Measurements from ENCODE around the gene CSF3. TPM values are rescaled to one million over a fixed set of nuclear protein-coding genes. Genes with fewer than 3 reads are reported as not detected.
"Not testable (repeated sequence)": the region's sequence is repeated elsewhere in the genome, so short reads cannot be mapped to it uniquely, and the experiment has no call there.

The CSF3 gene
- polyA plus RNA-seq, 4 donors: not detected

DNA sequence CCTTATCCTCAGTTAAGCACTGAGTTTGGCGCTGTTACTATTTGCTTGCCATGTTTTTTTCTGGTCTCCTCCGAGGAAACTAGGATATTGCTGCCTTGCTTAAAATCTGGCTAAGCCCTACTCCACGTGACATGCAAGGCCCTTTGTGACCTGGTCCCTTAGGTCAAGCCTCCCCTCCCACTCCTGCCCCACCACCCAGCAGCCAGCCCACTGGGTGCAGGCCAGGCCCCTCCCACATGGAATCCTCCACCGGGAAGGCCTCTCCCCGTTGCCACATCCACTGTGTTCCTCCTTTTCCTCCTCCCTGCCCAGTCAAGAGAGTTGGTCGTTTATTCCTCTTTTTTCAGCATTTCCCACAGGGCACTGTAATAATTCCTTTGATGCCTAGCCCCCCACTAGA is 18.4 kb upstream of the CSF3 start:
- DNase-seq (ENCODE audit: low read depth in 4 of 4, low spot score in 2 of 4): no peak

DNA sequence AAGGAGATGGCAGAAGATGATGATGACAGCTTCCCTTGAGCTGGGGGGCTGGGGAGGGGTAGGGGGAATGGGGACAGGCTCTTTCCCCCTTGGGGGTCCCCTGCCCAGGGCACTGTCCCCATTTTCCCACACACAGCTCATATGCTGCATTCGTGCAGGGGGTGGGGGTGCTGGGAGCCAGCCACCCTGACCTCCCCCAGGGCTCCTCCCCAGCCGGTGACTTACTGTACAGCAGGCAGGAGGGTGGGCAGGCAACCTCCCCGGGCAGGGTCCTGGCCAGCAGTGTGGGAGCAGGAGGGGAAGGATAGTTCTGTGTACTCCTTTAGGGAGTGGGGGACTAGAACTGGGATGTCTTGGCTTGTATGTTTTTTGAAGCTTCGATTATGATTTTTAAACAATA is 17.7 kb upstream of the CSF3 start:
- DNase-seq (ENCODE audit: low read depth in 4 of 4, low spot score in 2 of 4): no peak

DNA sequence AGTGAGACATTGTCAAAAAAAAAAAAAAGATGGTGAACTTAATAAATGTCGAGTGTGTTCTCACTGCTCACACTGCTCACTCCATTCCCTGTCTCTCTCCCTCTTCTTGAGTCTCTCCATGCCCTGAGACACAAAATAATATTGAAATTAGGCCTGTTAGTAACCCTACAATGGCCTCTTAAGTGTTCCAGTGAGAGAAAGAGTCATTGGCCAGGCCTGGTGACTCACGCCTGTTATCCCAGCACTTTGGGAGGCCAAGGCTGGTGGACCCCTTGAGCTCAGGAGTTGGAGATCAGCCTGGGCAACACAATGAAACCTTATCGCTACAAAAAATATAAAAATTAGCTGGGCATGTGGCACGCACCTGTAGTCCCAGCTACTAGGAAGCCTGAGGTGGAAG is 16.2 kb upstream of the CSF3 start:
- no peak for DNase-seq (ENCODE audit: low read depth in 4 of 4, low spot score in 2 of 4)

DNA sequence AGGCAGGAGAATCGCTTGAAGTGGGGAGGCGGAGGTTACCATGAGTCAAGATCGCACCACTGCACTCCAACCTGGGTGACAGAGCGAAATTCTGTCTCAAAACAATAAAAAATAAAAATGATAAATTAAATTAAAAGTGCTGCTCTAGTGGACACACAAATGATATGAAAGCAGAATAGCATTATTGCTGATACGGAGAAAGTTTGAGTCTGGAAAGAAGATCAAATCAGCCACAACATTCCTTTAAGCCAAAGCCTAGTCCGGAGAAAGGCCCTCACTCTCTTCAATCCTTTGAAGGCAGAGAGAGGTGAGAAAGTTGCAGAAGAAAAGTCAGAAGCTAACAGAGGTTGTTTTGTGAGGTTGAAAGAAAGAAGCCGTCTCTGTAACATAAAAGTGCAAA is 15.1 kb upstream of the CSF3 start:
- no peak for DNase-seq (ENCODE audit: low read depth in 4 of 4, low spot score in 2 of 4)

DNA sequence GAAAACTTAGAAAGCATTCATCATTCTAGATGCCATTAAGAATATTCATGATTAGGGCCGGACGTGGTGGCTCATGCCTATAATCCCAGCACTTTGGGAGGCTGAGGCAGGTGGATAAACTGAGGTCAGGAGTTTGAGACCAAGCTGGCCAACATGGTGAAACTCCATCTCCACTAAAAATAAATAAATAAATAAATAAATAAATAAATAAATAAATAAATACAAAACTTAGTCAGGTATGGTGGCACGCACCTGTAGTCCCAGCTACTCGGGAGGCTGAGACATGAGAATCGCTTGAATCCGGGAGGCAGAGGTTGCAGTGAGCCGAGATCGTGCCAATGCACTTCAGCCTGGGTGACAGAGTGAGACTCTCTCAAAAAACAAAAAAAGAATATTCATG is 13.9 kb upstream of the CSF3 start:
- DNase-seq (ENCODE audit: low read depth in 4 of 4, low spot score in 2 of 4): not testable (repeated sequence)

DNA sequence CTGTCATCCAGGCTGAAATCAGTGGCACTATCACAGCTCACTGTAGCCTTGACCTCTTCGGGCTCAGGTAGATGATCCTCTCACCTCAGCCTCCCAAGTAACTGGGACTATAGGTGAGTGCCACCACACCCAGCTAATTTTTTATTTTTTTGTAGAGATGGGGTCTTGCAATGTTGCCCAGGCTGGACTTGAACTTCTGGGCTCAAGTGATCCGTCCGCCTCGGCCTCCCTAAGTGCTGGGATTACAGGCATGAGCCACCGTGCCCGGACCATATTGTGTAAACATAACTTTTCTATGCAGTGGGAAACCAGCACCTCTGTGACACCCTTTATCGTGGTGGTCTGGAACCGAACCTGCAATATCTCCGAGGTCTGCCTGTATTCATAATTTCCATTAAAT is 11.2 kb upstream of the CSF3 start:
- DNase-seq (ENCODE audit: low read depth in 4 of 4, low spot score in 2 of 4): no peak

DNA sequence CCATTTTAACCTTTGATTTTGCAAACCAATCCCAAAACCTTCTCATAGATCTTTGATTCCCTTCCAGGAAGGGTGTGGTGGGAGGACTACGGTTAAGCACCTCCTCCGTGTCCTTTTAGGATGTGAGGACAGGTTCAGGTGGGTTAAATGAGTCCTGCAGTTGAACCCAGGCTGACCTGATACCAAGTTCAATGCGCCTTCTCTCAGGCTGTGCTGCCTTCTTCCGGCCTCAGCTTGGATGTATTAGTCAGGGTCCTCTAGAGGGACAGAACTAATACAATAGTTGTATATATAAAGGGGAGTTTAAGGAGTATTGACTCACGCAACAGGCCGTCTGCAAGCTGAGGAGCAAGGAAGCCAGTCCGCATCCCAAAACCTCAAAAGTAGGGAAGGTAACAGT is 10.5 kb upstream of the CSF3 start:
- no peak for DNase-seq (ENCODE audit: low read depth in 4 of 4, low spot score in 2 of 4)

DNA sequence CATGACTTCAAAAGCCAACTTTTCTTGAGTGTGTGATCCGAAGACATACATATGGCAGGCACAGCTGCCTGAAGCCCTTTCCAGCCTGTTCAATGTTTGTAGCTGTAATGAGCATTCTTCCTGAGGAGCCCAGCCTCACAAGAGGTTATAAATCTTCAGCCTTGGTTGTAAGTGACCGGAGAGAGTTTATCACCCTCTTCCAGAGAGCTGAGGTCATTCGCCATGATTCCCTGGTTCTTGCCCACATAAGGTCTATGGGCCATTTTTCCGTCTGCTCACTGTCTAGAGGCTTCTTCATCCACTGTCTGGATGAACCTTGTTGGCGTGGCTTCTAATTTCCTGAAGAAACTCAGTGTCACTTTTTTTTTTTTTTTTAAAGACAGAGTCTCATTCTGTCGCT is 9.7 kb upstream of the CSF3 start:
- no peak for DNase-seq (ENCODE audit: low read depth in 4 of 4, low spot score in 2 of 4)

DNA sequence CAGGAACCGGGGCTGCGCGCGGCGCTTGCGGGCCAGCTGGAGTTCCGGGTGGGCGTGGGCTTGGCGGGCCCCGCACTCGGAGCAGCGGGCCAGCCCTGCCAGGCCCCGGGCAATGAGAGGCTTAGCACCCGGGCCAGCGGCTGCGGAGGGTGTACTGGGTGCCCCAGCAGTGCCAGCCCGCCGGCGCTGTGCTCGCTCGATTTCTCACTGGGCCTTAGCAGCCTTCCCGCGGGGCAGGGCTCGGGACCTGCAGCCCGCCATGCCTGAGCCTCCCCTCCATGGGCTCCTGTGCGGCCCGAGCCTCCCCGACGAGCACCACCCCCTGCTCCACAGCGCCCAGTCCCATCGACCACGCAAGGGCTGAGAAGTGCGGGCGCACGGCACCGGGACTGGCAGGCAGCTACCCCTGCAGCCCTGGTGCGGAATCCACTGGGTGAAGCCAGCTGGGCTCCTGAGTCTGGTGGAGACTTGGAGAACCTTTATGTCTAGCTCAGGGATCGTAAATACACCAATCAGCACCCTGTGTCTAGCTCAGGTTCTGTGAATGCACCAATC is 4.2 kb upstream of the CSF3 start:
- not testable (repeated sequence) for DNase-seq (ENCODE audit: low read depth in 4 of 4, low spot score in 2 of 4)

DNA sequence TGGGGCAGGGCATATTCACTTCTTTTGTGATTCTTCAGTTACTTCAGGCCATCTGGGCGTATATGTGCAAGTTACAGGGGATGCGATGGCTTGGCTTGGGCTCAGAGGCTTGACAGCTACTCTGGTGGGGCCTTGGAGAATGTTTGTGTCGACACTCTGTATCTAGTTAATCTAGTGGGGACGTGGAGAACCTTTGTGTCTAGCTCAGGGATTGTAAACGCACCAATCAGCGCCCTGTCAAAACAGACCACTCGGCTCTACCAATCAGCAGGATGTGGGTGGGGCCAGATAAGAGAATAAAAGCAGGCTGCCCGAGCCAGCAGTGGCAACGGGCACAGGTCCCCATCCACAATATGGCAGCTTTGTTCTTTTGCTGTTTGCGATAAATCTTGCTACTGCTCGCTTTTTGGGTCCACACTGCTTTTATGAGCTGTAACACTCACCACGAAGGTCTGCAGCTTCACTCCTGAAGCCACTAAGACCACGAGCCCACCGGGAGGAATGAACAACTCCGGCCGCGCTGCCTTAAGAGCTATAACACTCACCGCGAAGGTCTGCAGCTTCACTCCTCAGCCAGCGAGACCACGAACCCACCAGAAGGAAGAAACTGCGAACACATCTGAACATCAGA is 3.1 kb upstream of the CSF3 start:
- DNase-seq (ENCODE audit: low read depth in 4 of 4, low spot score in 2 of 4): not testable (repeated sequence)

DNA sequence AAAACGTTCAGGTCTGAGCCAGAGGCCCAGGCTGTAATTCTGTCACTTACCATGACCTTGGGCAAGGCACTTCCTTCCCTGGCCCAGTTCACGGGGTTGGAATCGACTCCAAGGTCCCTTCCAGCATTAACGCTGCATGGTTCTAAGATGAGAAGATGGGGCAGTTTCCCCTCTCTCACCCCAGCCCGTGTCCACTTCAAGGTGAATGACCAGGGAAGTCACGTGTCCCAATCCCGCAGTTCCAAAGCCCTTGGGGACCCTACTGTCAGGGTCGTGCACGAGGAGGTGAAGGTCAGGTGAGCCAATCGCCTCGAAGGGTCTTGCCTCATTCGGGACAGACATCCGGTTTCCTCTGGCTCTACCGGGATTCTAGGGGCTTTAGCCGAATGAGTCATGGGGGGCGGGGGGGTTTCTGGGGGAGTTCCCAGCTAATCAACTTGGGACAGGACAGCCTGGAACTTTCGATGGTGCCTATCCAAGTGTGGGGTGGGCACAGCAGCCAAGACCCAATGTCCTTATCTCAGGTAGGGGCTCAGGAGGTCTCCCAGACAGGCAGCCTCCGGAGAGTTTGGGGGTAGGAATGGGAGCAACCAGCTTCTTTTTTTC is 762 bp upstream of the CSF3 start:
- DNase-seq (ENCODE audit: low read depth in 4 of 4, low spot score in 2 of 4): no peak

DNA sequence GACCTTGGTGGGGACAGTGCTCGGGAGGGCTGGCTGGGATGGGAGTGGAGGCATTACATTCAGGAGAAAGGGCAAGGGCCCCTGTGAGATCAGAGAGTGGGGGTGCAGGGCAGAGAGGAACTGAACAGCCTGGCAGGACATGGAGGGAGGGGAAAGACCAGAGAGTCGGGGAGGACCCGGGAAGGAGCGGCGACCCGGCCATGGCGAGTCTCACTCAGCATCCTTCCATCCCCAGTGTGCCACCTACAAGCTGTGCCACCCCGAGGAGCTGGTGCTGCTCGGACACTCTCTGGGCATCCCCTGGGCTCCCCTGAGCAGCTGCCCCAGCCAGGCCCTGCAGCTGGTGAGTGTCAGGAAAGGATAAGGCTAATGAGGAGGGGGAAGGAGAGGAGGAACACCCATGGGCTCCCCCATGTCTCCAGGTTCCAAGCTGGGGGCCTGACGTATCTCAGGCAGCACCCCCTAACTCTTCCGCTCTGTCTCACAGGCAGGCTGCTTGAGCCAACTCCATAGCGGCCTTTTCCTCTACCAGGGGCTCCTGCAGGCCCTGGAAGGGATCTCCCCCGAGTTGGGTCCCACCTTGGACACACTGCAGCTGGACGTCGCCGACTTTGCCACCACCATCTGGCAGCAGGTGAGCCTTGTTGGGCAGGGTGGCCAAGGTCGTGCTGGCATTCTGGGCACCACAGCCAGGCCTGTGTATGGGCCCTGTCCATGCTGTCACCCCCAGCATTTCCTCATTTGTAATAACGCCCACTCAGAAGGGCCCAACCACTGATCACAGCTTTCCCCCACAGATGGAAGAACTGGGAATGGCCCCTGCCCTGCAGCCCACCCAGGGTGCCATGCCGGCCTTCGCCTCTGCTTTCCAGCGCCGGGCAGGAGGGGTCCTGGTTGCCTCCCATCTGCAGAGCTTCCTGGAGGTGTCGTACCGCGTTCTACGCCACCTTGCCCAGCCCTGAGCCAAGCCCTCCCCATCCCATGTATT is 1.1 kb downstream of the CSF3 start:
- no peak for DNase-seq (ENCODE audit: low read depth in 4 of 4, low spot score in 2 of 4)

DNA sequence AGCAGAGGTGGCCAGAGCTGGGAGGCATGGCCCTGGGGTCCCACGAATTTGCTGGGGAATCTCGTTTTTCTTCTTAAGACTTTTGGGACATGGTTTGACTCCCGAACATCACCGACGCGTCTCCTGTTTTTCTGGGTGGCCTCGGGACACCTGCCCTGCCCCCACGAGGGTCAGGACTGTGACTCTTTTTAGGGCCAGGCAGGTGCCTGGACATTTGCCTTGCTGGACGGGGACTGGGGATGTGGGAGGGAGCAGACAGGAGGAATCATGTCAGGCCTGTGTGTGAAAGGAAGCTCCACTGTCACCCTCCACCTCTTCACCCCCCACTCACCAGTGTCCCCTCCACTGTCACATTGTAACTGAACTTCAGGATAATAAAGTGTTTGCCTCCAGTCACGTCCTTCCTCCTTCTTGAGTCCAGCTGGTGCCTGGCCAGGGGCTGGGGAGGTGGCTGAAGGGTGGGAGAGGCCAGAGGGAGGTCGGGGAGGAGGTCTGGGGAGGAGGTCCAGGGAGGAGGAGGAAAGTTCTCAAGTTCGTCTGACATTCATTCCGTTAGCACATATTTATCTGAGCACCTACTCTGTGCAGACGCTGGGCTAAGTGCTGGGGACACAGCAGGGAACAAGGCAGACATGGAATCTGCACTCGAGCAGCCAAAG is 2.3 kb downstream of the CSF3 start:
- no peak for DNase-seq (ENCODE audit: low read depth in 4 of 4, low spot score in 2 of 4)

DNA sequence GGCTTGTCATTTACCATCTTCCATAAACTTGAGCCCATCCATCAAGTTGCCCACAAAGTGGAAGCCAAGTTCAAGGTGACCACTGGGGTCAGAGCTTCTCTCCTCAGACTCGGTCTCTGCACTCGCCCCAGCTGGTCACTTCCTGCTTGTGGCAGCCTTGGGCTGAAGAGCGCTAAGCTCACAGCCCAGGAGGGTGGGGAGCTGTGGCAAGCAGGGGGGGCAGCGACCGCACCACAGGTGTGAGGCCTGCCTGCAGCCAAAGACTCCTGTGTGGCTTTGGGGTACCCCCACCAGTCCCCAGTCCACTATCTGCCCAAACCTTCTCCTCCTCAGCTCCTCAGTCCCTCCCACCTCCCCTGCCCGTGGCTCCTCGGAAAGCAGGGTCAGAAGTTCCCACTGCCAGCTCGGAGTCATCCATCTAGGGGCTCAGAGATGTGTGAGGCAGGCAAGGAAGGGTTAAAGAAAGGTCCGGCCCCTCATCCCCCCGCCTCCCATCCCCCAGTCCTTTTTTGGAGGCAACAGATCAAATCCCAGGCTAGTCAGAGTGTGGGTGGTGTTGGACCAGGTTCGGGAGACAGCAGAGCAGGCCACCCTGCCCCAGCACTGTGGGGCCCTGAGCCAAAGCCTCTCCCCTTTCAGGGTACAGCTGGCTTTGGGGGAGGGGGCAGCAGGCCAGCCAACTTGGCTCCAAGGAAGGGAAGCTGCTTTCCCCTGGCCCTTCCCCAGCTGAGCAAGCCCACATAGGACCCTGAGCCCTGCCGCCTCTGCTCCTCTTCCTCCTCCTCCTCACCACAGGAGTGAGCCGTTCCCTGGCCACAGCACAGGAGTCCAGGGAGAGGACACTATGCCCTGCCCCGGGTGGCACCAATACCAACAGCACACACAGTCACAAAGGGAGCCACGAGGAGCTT is 3.2 kb downstream of the CSF3 start:
- no peak for DNase-seq (ENCODE audit: low read depth in 4 of 4, low spot score in 2 of 4)

DNA sequence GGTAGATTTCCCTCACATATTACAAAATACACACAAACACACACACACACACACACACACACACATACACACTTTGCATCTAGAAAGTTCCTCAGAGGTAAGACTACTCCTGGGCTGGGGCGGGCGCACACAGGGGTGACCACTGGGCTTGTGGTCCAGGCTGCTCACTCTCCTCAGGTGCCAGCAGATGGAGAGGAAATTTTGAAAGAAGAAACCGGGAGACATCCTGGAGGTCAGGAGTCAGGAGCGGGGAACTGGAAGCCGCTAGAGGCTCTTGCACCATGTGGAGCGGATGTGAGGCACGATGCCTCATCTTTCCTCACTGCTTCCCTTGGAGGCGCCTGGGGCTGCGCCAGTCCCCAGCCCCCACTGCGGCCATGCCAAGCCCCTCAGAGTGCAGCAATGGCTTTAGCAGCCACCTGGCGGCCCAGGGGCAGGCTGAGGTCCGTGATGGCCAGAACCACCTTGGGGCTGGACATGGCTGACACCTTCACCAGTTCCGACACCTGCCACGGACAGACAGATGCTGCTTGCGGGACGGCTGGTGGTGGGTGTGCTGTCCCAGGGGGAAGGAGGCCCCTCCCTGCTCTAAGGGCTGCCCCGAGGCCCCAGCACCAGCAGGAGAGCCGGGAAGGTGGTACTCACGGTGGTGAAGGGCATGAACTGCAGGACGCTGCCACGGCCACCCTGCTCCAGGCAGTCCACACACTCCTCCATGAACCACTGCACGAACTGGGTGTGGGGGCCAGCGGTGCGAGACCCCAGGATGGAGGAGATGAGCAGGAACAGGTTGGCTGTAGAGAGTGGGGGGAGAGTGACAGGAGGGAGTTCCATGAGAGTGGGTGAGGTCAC is 4.1 kb downstream of the CSF3 start:
- no peak for DNase-seq (ENCODE audit: low read depth in 4 of 4, low spot score in 2 of 4)

DNA sequence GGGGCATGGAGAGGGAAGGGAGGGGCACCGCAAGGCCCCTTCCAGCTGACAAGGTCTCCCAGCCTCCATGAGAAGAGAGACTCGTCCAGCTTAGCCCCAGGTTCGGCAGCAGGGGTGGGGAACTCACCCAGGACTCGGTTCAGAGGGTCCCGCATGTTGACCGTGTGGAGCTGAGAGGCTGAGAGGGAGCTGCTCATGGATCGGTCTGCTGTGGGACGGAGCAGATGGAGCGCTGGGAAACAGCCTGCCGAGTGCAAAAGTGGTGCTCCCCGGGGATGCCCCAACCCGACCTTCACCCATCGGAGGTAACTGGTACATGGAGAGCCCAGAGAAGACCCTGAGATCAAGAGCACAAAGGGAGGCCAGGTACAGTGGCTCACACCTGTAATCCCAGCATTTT is 4.9 kb downstream of the CSF3 start:
- no peak for DNase-seq (ENCODE audit: low read depth in 4 of 4, low spot score in 2 of 4)

DNA sequence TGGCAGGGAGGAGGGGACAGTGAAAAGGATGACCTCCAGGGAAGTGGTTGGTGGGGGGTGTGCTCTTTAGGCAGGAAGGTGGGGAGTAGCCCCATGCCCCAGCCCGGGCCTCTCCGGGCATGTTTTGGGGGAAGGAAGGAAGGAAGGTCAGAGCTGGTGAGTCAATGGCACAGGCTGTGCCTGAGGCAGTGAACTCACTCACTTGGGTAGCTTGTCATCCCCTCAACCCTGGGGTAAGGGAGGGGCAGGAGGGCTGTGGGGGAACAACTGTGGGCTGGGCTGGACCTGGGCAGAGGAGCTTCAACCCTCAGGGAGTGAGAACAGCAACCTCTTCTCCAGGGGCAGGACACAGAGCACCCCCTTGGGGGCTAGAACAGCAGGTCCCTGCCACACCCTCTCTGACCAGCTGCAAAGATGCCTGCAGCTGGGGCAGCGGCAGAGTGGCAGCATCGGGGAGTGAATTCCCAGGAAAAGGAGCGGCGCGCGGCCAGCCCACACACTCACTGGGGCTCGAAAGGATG is 6.3 kb downstream of the CSF3 start:
- DNase-seq (ENCODE audit: low read depth in 4 of 4, low spot score in 2 of 4): no peak

DNA sequence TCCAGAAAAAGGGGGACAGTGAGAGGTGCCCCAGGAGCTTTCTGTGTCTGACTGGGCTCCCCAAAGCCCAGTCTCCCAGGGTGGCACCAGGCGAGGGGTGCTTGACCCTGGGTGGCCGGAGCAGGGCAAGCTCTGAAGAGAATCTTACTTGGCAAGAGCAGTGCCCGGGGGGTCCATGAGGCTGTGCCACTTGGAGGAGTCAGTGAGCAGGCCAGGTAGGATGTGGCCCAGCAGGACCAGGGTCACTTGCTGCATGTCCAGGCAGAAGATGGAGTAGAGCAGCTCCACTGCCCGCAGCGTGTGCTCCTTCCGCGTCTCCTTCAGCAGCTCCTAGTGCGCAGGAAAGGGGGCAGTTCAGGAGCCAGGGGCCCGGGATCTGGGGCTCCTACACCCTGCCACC is 7.3 kb downstream of the CSF3 start:
- no peak for DNase-seq (ENCODE audit: low read depth in 4 of 4, low spot score in 2 of 4)
